Measurements from ENCODE around the gene OAS1. TPM values are rescaled to one million over a fixed set of nuclear protein-coding genes. Genes with fewer than 3 reads are reported as not detected.

The OAS1 gene
- total and polyA plus RNA-seq, 2 of the 8 experiments (the other 6 are each of a cell fraction or from before 2014, with no cell fraction given): 0.23 TPM; not detected in 1

- H4K8ac ChIP-seq (ENCODE audit: extremely low read depth, insufficient read depth, low read length): no peak overlapping the region
- H3K9me3 ChIP-seq (ENCODE audit: insufficient read depth in 2 of 2, low read depth in 1 of 2, low read length in 1 of 2): no peaks in the 10 kb centered on the region
- no peak overlapping the region for H2BK20ac ChIP-seq (ENCODE audit: low read length)
- no peaks in the 10 kb centered on the region for H3K23me2 ChIP-seq (ENCODE audit: low read depth, low read length)
- no peak overlapping the region for H3K23ac ChIP-seq (ENCODE audit: insufficient read length)
- H3K18ac ChIP-seq (ENCODE audit: extremely low read depth, low read length): no peak overlapping the region
- H3K27me3 ChIP-seq (replicated peaks in 1 of 4; ENCODE audit: control insufficient read depth in 3 of 4, extremely low read depth in 1 of 4, insufficient read depth in 3 of 4, low read length in 3 of 4): no peaks in the 10 kb centered on the region
- no peak overlapping the region for H3K56ac ChIP-seq (replicated peaks; ENCODE audit: insufficient read length, low read depth, low read length)
- TF ChIP-seq POLR2A (IDR thresholded peaks at IDR 0.05; ENCODE audit: control extremely low read depth in 1 of 2, low read depth in 2 of 2, low read length in 2 of 2) (no peak), FOSL1 (IDR thresholded peaks at IDR 0.05; ENCODE audit: insufficient read depth, low read depth, low read length) (no peak), SIRT6 (IDR thresholded peaks at IDR 0.05; ENCODE audit: low read length) (no peak), CHD1 (IDR thresholded peaks at IDR 0.05; ENCODE audit: low read depth, low read length) (no peak), KDM5A (IDR thresholded peaks at IDR 0.05; ENCODE audit: low read length) (no peak), RFX5 (IDR thresholded peaks at IDR 0.05; ENCODE audit: borderline replicate concordance, low read depth, low read length) (no peak), CREB1 (IDR thresholded peaks at IDR 0.05) (no peak), CBX5 (IDR thresholded peaks at IDR 0.05; ENCODE audit: low read depth, low read length) (no peak), TBP (IDR thresholded peaks at IDR 0.05; ENCODE audit: low read depth, low read length) (no peak), CTBP2 (IDR thresholded peaks at IDR 0.05; ENCODE audit: borderline replicate concordance, insufficient read depth, insufficient read length, low read length) (no peak), POU5F1 (IDR thresholded peaks at IDR 0.05; ENCODE audit: low read depth, low read length) (no peak), MAFK (IDR thresholded peaks at IDR 0.05; ENCODE audit: low read depth, low read length) (no peak)
- DNase-seq (ENCODE audit: low read depth in 1 of 2, low spot score in 2 of 2): no peak
- 0 out of 7 replicates have a peak, but pooled peaks cover 0 to 3% (median 0%) of the 10 kb centered on the region in 4 experiments for H3K4me1 ChIP-seq (replicated peaks in 1 of 4; ENCODE audit: control insufficient read depth in 3 of 4, insufficient read depth in 4 of 4, low read length in 3 of 4)
- POLR2A ChIA-PET (ENCODE audit: partially characterized antibody): no interaction called here
- 90% methylated on average over 4 of the region's 4 CpGs; no CpG with 5 or more reads in 1 of the 2 experiments for WGBS, 2 experiments (ENCODE audit: extremely low coverage in 1 of 2, insufficient coverage in 1 of 2, insufficient read length in 1 of 2, insufficient replicate concordance in 2 of 2, low coverage in 1 of 2, low lambda C conversion rate in 2 of 2, missing lambda C conversion rate in 1 of 2)
- H2BK12ac ChIP-seq (ENCODE audit: low read depth, low read length): no peak overlapping the region
- H2BK5ac ChIP-seq (ENCODE audit: low read depth, low read length): no peak overlapping the region
- H3K4me2 ChIP-seq (ENCODE audit: insufficient read depth in 1 of 2, low read depth in 2 of 2, low read length in 2 of 2): no peak overlapping the region
- CTCF ChIA-PET (ENCODE audit: partially characterized antibody): no interaction called here
- H2AFZ ChIP-seq (ENCODE audit: low read length): no peak overlapping the region
- no peak overlapping the region for H2AK5ac ChIP-seq (ENCODE audit: low read depth, low read length)
- no peak overlapping the region for H3K4me3 ChIP-seq (ENCODE audit: extremely low read depth in 1 of 4, insufficient read depth in 2 of 4, low read depth in 3 of 4, low read length in 4 of 4)
- H4K91ac ChIP-seq (replicated peaks; ENCODE audit: insufficient read length, low read length): no peak overlapping the region
- H3K9ac ChIP-seq (replicated peaks in 1 of 4; ENCODE audit: extremely low read depth in 1 of 4, low read depth in 3 of 4, low read length in 3 of 4): no peak overlapping the region
- H4K5ac ChIP-seq (ENCODE audit: insufficient read length, low read depth, low read length): no peak overlapping the region
- no peak for FAIRE-seq
- H3K79me2 ChIP-seq (ENCODE audit: control insufficient read depth in 1 of 2, insufficient read depth in 2 of 2, low read length in 2 of 2): no peaks in the 10 kb centered on the region
- H4K20me1 ChIP-seq (replicated peaks in 1 of 2; ENCODE audit: control insufficient read depth in 1 of 2, insufficient read depth in 2 of 2, low read length in 2 of 2): no peaks in the 10 kb centered on the region
- H3K4ac ChIP-seq (replicated peaks; ENCODE audit: insufficient read length, low read depth, low read length): no peak overlapping the region
- no peak overlapping the region for H3K14ac ChIP-seq (ENCODE audit: insufficient read length)
- no peak overlapping the region for H2BK15ac ChIP-seq (ENCODE audit: low read length)
- no peak overlapping the region for H2BK120ac ChIP-seq (replicated peaks; ENCODE audit: low read depth, low read length)
- no peak overlapping the region for H3K27ac ChIP-seq (ENCODE audit: low read depth, low read length)
- no peaks in the 10 kb centered on the region for H3K79me1 ChIP-seq (ENCODE audit: low read depth, low read length)
- H3K36me3 ChIP-seq (ENCODE audit: control insufficient read depth in 2 of 4, insufficient read depth in 4 of 4, low read length in 3 of 4): no peaks in the 10 kb centered on the region
Observed at GRCh38 chr12:112945515-112945914, 38.8 kb downstream of the OAS1 start.
